ENCODE data around the gene AJAP1.

Gene AJAP1

DNA sequence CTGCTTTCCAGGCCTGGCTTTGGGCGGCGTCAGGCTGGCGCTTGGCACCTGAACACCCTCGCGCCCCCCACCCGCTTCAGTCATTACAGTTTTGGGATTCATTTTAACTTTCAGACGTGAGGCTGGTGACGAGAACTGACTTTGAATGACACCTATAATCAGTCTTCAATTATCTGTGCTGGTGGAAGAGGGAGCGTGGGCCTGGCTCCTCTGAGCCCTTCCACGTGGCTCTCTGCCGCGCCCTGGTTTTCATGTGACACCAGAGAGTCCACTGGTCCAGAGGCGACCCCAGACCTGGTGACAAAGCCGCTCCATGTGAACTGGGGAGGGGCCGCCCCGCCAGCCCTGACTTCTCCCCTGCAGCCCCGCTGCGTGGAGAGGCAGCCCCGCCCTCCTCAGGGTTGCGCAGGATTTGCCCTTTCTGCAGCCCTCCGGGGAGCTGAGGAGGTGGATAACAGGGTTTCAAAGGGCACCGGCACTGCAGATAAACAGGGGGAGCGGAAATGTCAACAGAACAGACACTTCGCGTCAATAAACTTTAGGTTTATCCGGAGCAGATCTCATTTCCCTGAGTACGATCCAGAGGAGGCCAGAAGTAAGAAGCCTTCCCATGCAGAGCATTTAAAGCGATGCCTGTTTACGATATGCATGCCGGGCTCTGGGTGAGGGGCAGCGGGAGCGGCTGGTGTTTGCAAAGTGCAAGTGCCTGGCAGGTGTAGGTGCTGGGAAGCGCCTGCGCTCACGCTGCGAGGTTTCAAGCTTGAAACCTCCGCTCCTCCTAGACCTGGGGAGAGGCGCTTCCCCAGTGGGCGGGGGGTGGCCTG, 56.4 kb downstream of the AJAP1 start:
- no peaks in the 10 kb centered on the region for H3K4me1 ChIP-seq (ENCODE audit: insufficient read depth, low read length)
- H2AFZ ChIP-seq (ENCODE audit: low read depth, low read length), result no peak overlapping the region
- peaks cover 2% of the 10 kb centered on the region for H3K9me3 ChIP-seq (ENCODE audit: low read length)
- H3K36me3 ChIP-seq (ENCODE audit: insufficient read depth, low read length), result no peaks in the 10 kb centered on the region
- no peak overlapping the region for H3K4me3 ChIP-seq (ENCODE audit: low read length)
- peaks cover 25% of the 10 kb centered on the region for H3K27me3 ChIP-seq (ENCODE audit: insufficient read depth, low read length)

DNA sequence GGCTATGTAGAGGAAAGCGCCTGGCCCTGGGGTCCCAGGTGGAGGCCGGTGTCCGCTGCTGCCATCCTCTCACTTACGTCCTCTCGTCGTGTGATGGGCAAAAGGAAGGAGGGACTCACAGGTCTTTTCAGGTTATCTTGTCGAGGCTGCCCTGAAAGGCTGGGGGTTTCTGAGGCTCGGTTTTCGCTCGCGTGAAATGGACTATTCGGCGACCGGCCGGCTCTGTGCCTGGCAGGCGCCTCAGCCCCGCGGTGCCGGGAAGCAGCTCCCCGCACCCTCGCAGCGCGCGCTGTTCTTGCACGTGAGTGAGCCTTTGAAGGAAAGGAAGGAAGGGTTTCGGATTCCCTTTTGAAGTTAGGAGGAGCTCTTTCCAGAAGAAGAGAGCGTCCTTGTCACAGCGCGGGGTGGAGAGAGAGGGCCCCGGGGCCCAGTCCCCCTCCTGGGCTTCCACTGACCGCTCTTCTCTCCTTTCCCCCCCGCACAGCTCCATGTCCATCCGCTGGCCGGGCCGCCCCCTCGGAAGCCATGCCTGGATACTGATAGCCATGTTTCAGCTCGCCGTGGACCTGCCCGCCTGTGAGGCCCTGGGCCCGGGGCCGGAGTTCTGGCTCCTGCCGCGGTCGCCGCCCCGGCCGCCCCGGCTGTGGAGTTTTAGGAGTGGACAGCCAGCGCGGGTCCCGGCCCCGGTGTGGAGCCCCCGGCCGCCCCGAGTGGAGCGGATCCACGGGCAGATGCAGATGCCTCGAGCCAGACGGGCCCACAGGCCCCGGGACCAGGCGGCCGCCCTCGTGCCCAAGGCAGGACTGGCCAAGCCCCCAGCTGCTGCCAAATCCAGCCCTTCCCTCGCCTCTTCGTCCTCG, 57.2 kb downstream of the AJAP1 start:
- H3K36me3 ChIP-seq (ENCODE audit: insufficient read depth, low read length), result no peaks in the 10 kb centered on the region
- no peak overlapping the region for H2AFZ ChIP-seq (ENCODE audit: low read depth, low read length)
- no peak overlapping the region for H3K4me3 ChIP-seq (ENCODE audit: low read length)
- H3K9me3 ChIP-seq (ENCODE audit: low read length), result peaks cover 2% of the 10 kb centered on the region
- peaks cover 25% of the 10 kb centered on the region for H3K27me3 ChIP-seq (ENCODE audit: insufficient read depth, low read length)
- no peaks in the 10 kb centered on the region for H3K4me1 ChIP-seq (ENCODE audit: insufficient read depth, low read length)

DNA sequence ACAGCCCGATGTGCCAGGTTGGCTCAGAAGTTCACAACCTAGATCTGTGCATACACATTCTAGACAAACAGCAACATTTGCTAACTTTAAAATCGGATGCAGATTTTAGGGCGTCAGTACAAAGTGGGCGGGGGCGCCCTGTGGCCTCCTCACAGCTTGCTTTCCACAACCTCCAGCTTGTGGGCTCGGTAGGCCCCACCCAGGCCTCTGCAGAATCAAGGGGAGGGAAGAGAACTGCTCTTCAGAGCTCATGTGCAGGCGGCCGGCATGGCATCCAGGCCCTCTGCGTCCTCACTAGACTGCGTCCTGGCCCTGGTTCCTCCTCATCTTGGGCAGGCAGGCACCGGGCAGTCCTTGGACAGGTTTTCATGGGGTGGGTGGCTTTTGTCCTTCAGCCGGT, 59.3 kb downstream of the AJAP1 start:
- Histone ChIP-seq H3K4me1 (ENCODE audit: insufficient read depth, low read length) (no peaks in the 10 kb centered on the region), H3K36me3 (ENCODE audit: insufficient read depth, low read length) (no peaks in the 10 kb centered on the region), H2AFZ (ENCODE audit: low read depth, low read length) (no peak overlapping the region), H3K27me3 (ENCODE audit: insufficient read depth, low read length) (peaks cover 25% of the 10 kb centered on the region), H3K9me3 (ENCODE audit: low read length) (peaks cover 2% of the 10 kb centered on the region), H3K4me3 (ENCODE audit: low read length) (no peak overlapping the region)

DNA sequence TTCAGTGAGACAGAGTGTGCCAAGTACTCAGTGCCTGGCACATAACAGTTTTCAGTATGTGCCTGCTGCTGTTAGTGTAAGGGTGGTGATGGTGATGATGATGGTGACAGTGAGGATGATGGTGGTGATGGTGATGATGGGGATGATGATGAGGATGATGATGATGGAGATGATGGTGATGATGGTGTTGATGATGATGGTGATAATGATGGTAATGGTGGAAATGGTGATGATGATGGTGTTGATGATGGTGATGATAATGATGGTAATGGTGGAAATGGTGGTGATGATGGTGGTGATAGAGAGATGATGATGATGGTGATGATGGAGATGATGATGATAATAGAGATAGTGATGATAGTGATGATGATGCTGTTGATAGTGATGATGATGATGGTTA, 62.0 kb downstream of the AJAP1 start:
- Histone ChIP-seq H3K4me3 (ENCODE audit: low read length) (no peak overlapping the region), H3K9me3 (ENCODE audit: low read length) (peaks cover 2% of the 10 kb centered on the region), H2AFZ (ENCODE audit: low read depth, low read length) (no peak overlapping the region), H3K27me3 (ENCODE audit: insufficient read depth, low read length) (peaks cover 4% of the 10 kb centered on the region), H3K4me1 (ENCODE audit: insufficient read depth, low read length) (no peaks in the 10 kb centered on the region), H3K36me3 (ENCODE audit: insufficient read depth, low read length) (no peaks in the 10 kb centered on the region)

DNA sequence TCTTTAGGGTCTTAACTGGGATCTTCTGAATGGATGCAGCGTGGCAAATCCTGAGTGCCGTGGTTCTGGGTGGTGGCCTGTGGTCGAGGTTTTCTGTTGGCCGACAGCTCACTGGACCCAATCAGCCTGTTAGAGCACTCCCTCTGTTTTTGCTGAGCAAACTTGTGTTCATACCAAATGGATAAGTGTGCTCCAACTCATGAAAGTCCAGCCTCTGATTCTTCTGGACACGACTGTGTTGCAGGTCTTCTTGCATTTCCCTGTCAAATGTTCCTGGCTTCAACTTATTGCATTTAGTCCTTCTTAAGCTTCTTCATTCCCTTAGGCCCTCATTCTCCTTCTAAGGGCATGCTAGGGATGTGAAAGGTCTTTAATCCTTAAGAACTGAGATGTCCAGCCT, 63.7 kb downstream of the AJAP1 start:
- Histone ChIP-seq H3K4me1 (ENCODE audit: insufficient read depth, low read length) (no peaks in the 10 kb centered on the region), H2AFZ (ENCODE audit: low read depth, low read length) (no peak overlapping the region), H3K27me3 (ENCODE audit: insufficient read depth, low read length) (no peaks in the 10 kb centered on the region), H3K4me3 (ENCODE audit: low read length) (no peak overlapping the region), H3K9me3 (ENCODE audit: low read length) (peaks cover 2% of the 10 kb centered on the region), H3K36me3 (ENCODE audit: insufficient read depth, low read length) (no peaks in the 10 kb centered on the region)

DNA sequence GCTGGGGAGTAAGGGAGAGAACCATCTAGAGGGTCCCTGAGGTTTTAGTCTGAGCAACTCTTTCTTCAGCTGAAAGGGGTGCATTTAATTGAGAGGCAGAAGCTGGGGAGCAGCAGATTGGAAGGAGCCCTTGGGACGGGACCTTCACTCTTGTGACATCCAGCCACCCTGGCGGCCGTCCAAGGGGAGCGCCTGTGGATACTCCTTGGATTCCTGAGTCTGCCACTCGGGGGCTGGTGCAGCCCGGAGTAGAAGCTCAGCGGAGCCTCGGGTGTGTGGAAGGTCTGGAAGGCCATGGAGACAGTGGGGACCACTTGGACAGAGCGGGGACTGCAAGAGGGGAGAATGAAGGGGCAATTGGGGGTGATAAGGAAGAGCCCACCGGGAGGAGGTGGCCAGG, 68.7 kb downstream of the AJAP1 start:
- no peaks in the 10 kb centered on the region for H3K36me3 ChIP-seq (ENCODE audit: insufficient read depth, low read length)

DNA sequence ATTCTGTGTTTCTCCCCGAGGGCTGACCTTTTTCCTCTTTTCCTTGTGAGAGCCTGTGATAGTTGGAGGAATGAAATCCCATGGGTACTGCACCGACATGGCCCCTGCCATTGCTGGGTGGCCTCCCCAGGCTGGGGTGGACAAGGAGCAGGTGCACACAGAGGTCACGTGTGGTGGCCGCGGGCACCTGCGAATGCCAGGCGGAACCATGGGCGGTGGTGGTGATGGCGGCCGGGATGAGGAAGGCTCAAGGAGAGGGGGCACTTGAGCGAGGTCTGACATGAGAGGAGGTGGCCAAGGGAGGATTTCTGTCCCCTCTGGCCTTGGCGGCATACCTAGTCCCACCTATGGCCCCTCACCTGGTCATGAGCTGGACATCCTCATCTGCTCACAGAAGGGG, 69.6 kb downstream of the AJAP1 start:
- Histone ChIP-seq H2AFZ (ENCODE audit: low read depth, low read length) (no peak overlapping the region), H3K27me3 (ENCODE audit: insufficient read depth, low read length) (no peaks in the 10 kb centered on the region), H3K9me3 (ENCODE audit: low read length) (no peaks in the 10 kb centered on the region), H3K4me1 (ENCODE audit: insufficient read depth, low read length) (no peaks in the 10 kb centered on the region), H3K4me3 (ENCODE audit: low read length) (no peak overlapping the region), H3K36me3 (ENCODE audit: insufficient read depth, low read length) (no peaks in the 10 kb centered on the region)

More for the DNA sequence above, 68.7 kb downstream of the AJAP1 start:
- no peak overlapping the region for H3K4me3 ChIP-seq (ENCODE audit: low read length)
- no peaks in the 10 kb centered on the region for H3K27me3 ChIP-seq (ENCODE audit: insufficient read depth, low read length)
- no peak overlapping the region for H2AFZ ChIP-seq (ENCODE audit: low read depth, low read length)
- no peaks in the 10 kb centered on the region for H3K4me1 ChIP-seq (ENCODE audit: insufficient read depth, low read length)
- H3K9me3 ChIP-seq (ENCODE audit: low read length), result no peaks in the 10 kb centered on the region

DNA sequence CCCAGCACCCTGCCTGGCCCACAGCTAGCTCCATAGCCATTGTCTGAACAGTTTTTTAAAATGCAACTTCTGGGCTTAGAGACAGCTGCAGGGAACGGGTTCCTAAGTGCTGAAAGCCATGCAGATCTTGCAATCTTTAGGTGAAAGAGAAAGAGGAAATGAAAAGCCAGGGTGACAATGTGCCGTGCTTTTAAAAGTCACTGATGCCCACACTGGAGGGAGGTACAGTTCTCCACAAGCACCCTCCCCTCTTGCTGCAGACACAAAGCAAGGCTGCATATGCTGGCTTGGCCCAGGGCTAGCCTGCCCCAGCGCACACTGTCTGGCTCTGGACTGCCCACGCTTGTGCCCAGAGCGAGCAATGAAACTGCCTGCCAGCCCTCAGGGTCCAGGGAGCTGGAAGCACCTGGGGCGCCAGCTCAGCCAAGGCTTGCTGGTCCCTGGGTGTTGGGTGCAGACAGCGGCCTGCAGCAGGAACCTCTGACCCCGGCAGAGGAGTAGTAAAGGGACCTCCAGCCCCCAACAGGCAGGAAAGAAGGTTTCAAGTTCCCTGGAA, 70.4 kb downstream of the AJAP1 start:
- no peaks in the 10 kb centered on the region for H3K27me3 ChIP-seq (ENCODE audit: insufficient read depth, low read length)
- H3K9me3 ChIP-seq (ENCODE audit: low read length), result no peaks in the 10 kb centered on the region
- H3K4me3 ChIP-seq (ENCODE audit: low read length), result no peak overlapping the region
- H2AFZ ChIP-seq (ENCODE audit: low read depth, low read length), result no peak overlapping the region
- H3K36me3 ChIP-seq (ENCODE audit: insufficient read depth, low read length), result no peaks in the 10 kb centered on the region
- no peaks in the 10 kb centered on the region for H3K4me1 ChIP-seq (ENCODE audit: insufficient read depth, low read length)

DNA sequence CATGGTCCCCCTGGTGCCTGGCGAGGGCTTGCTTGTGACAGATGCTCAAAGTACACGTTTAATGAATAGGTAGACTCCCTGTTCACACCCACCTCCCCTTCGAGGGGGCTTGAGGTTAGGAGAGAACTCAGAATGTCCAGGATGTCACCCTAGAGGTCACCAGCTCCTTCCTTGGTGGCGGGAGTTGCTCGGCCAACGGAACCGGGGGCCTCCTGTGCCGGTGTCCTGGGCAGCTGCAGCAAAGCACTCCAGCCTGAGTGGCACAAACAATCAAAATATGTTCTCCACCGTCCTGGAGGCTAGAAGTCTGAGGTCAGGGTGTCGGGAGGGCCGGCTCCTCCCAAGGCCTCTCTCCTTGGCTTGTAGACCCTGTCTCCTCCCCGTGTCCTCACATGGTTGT, 71.0 kb downstream of the AJAP1 start:
- Histone ChIP-seq H2AFZ (ENCODE audit: low read depth, low read length) (no peak overlapping the region), H3K4me3 (ENCODE audit: low read length) (no peak overlapping the region), H3K4me1 (ENCODE audit: insufficient read depth, low read length) (no peaks in the 10 kb centered on the region), H3K9me3 (ENCODE audit: low read length) (no peaks in the 10 kb centered on the region), H3K36me3 (ENCODE audit: insufficient read depth, low read length) (no peaks in the 10 kb centered on the region), H3K27me3 (ENCODE audit: insufficient read depth, low read length) (no peaks in the 10 kb centered on the region)

DNA sequence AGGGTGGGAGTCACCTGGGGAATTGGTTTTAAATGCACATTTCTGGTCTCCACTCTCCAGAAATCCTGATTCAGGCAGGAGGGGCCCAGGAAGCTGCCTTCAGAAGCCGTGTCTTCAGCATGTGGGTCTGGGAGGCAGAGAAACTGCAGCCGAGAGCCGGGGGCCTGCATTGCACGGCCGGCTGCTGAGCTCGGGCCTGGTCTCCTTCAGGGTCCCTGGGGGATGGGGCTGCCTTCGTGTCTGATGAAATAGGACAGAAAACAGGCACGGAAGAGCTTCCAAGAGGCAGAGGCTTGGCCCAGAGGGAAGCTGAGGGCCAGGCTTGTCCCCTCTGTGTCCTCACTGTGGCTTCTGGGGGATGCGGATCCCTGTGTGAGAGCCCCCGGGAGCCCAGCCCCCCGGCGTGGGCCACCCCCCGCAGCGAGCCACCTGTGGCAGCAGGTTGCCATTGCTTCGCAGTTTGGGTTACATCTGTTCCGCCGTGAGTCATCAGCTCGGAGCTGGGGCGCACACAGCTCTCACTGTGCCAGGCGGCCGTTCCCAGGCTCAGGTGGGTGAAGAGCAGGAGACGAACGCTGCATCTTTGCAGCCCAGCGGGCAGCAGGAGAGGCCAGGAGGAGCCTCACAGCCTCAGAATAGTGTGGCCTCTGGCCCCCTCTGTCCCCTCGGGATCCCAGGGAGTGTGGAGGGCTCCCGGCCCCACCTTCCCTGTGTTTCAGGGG, 72.4 kb downstream of the AJAP1 start:
- peaks cover 2% of the 10 kb centered on the region for H3K27me3 ChIP-seq (ENCODE audit: insufficient read depth, low read length)
- H2AFZ ChIP-seq (ENCODE audit: low read depth, low read length), result no peak overlapping the region
- H3K9me3 ChIP-seq (ENCODE audit: low read length), result no peaks in the 10 kb centered on the region
- no peak overlapping the region for H3K4me3 ChIP-seq (ENCODE audit: low read length)
- no peaks in the 10 kb centered on the region for H3K4me1 ChIP-seq (ENCODE audit: insufficient read depth, low read length)
- no peaks in the 10 kb centered on the region for H3K36me3 ChIP-seq (ENCODE audit: insufficient read depth, low read length)

DNA sequence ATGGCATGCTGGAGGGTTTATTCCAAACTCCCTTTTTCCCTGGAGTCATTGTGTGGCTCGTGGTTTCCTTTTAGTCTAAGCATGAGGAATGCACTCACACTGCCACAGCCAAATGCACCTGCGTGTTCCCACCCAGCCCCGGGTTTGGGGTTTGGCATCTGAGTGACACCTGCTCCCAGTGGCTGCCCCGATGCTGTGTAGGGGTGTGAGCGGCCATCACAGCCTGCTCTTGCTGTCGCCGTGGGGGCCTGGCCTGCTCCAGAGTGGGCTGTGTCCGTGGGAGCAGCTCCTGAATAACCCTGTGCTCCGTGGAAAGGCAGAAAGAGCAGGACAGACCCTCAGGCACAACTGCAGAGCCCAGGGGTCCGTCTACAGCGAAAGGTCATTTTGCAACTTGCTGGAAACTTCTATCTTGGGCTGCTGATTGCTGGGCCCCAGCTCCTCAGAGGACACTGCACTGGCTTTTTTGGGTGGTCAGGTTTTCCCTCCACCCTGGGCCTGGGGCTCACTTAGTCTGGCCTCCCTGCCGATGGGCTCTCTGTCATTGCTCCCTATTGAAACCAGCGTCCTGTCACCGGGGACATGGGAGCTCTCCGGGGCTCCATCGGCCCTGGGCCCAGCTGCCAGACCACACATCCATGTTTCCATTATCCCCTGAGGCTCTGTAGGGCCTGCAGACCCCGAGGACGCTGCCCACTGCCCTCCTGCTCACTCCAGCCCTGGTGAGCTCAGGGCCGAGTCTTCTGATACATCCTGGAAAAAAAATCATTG, 74.1 kb downstream of the AJAP1 start:
- no peaks in the 10 kb centered on the region for H3K36me3 ChIP-seq (ENCODE audit: insufficient read depth, low read length)
- peaks cover 5% of the 10 kb centered on the region for H3K27me3 ChIP-seq (ENCODE audit: insufficient read depth, low read length)
- no peak overlapping the region for H2AFZ ChIP-seq (ENCODE audit: low read depth, low read length)
- H3K9me3 ChIP-seq (ENCODE audit: low read length), result no peaks in the 10 kb centered on the region
- no peaks in the 10 kb centered on the region for H3K4me1 ChIP-seq (ENCODE audit: insufficient read depth, low read length)
- no peak overlapping the region for H3K4me3 ChIP-seq (ENCODE audit: low read length)

DNA sequence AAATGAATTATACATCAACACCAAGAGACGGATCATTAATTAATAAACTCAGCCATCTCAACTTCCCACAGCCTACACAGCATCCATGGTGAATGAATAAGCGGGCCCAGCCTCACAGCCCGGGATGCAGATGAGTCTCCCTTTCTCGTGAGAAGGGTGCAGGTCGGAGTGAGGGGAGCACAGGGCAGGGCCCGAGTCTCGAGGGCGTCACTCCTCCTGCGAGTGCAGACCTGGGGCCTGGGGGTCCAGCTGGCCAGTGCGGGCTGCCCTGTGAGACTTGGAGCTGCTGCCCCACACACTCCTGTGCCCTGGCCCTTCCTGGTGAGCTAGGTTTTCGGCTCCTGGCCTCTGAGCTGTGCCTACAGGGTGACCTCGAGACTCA, 74.7 kb downstream of the AJAP1 start:
- Histone ChIP-seq H3K4me1 (ENCODE audit: insufficient read depth, low read length) (no peaks in the 10 kb centered on the region), H2AFZ (ENCODE audit: low read depth, low read length) (no peak overlapping the region), H3K4me3 (ENCODE audit: low read length) (no peak overlapping the region), H3K27me3 (ENCODE audit: insufficient read depth, low read length) (peaks cover 5% of the 10 kb centered on the region), H3K36me3 (ENCODE audit: insufficient read depth, low read length) (no peaks in the 10 kb centered on the region), H3K9me3 (ENCODE audit: low read length) (no peaks in the 10 kb centered on the region)

Data from neuron (in vitro differentiated cells).